H1 (cell line): Measurements from ENCODE around the gene TUBB1. TPM values are rescaled to one million over a fixed set of nuclear protein-coding genes. Genes with fewer than 3 reads are reported as not detected.
A peak's percentile ranks its signal among the peaks of the same experiment; 100 is the strongest.

ENCODE experiments used
- CTCF ChIA-PET: fragments of 300-600 bp; sonication (Branson Sonifier 250); formaldehyde crosslinking; loops from one replicate; lab custom pipeline; 2021; ENCODE audit not compliant: partially characterized antibody; lab: Charles Lee
- POLR2A ChIA-PET: fragments of 300-600 bp; sonication (Branson Sonifier 250); formaldehyde crosslinking; loops from one replicate; lab custom pipeline; 2021; ENCODE audit warnings: inconsistent platforms; ENCODE audit not compliant: partially characterized antibody; lab: Charles Lee
- DNase-seq, 2 experiments: peaks; one replicate each; pipeline versions ENCODE4 v3.0.0 to v3.0.0-alpha.2; 2010 to 2022; ENCODE audit warnings: low spot score in 2 of 2, low read depth in 1 of 2, mixed read lengths in 1 of 2
- FAIRE-seq: peaks from 2 replicates; lab custom pipeline; 2011; peaks lifted over from hg19 to GRCh38; lab: Jason Lieb, UNC
- H2AFZ ChIP-seq: 2 replicates; pipeline ENCODE4 v1.8.1; 2012; ENCODE audit warnings: low read length, inconsistent platforms
- H2AK5ac ChIP-seq: 2 replicates; pipeline ENCODE4 v1.6.1; 2013; ENCODE audit warnings: low read depth, low read length
- H2BK120ac ChIP-seq: replicated peaks from 2 replicates; pipeline ENCODE3; 2013; ENCODE audit warnings: low read depth, low read length, inconsistent platforms
- H2BK12ac ChIP-seq: 2 replicates; pipeline ENCODE4 v1.6.1; 2013; ENCODE audit warnings: low read depth, low read length
- H2BK15ac ChIP-seq: 2 replicates; pipeline ENCODE4 v1.6.1; 2013; ENCODE audit warnings: low read length
- H2BK20ac ChIP-seq: 2 replicates; pipeline ENCODE4 v1.6.1; 2013; ENCODE audit warnings: low read length
- H2BK5ac ChIP-seq: 2 replicates; pipeline ENCODE4 v1.6.1; 2013; ENCODE audit warnings: low read depth, low read length
- H3K14ac ChIP-seq: 2 replicates; pipeline ENCODE4 v1.6.1; 2013; ENCODE audit warnings: inconsistent platforms; ENCODE audit not compliant: insufficient read length
- H3K18ac ChIP-seq: 2 replicates; pipeline ENCODE4 v1.6.1; 2013; ENCODE audit warnings: low read length; ENCODE audit errors: extremely low read depth
- H3K23ac ChIP-seq: 2 replicates; pipeline ENCODE4 v1.6.1; 2013; ENCODE audit warnings: inconsistent platforms; ENCODE audit not compliant: insufficient read length
- H3K23me2 ChIP-seq: 2 replicates; pipeline ENCODE4 v1.6.1; 2013; ENCODE audit warnings: low read depth, low read length
- H3K27ac ChIP-seq: 2 replicates; pipeline ENCODE4 v1.6.1; 2011; ENCODE audit warnings: low read depth, low read length, inconsistent platforms
- H3K27me3 ChIP-seq, 4 experiments: replicated peaks in 1 of 4; 1 replicate in 1 of 4; 2 replicates in 3 of 4; pipeline versions ENCODE4 v1.6.1 to v1.8.1; 2011 to 2013; ENCODE audit warnings: low read length in 3 of 4, mild to moderate bottlenecking in 3 of 4, inconsistent platforms in 2 of 4, mixed read lengths in 2 of 4, moderate library complexity in 1 of 4; ENCODE audit not compliant: control insufficient read depth in 3 of 4, insufficient read depth in 3 of 4; ENCODE audit errors: extremely low read depth in 1 of 4
- H3K36me3 ChIP-seq, 4 experiments: 2 replicates each; pipeline versions ENCODE4 v1.6.1 to v1.8.1; 2011 to 2013; ENCODE audit warnings: mild to moderate bottlenecking in 4 of 4, low read length in 3 of 4, moderate library complexity in 2 of 4, control low read depth in 1 of 4, inconsistent platforms in 1 of 4; ENCODE audit not compliant: insufficient read depth in 4 of 4, control insufficient read depth in 2 of 4
- H3K4ac ChIP-seq: replicated peaks from 2 replicates; pipeline ENCODE3; 2013; ENCODE audit warnings: low read length, low read depth, mixed read lengths, inconsistent platforms; ENCODE audit not compliant: insufficient read length
- H3K4me1 ChIP-seq, 4 experiments: replicated peaks in 1 of 4; 1 replicate in 1 of 4; 2 replicates in 3 of 4; pipeline versions ENCODE4 v1.6.1 to v1.8.1; 2011 to 2013; ENCODE audit warnings: low read length in 3 of 4, inconsistent platforms in 2 of 4, mixed read lengths in 1 of 4; ENCODE audit not compliant: insufficient read depth in 4 of 4, control insufficient read depth in 3 of 4
- H3K4me2 ChIP-seq, 2 experiments: 2 replicates each; pipeline versions ENCODE4 v1.6.1 to v1.8.1; 2011 to 2013; ENCODE audit warnings: low read depth in 2 of 2, low read length in 2 of 2, control low read depth in 1 of 2, inconsistent platforms in 1 of 2, mild to moderate bottlenecking in 1 of 2; ENCODE audit not compliant: insufficient read depth in 1 of 2
- H3K4me3 ChIP-seq, 4 experiments: fragments of 200-600, 300-600 bp in 1 of 4; sonication (generic), shearing (Covaris generic), sonication (Bioruptor Twin) in 1 of 4; 2 replicates each; pipeline versions ENCODE4 v1.5.1 to v1.8.1; 2011 to 2016; ENCODE audit warnings: low read length in 4 of 4, low read depth in 3 of 4, control low read depth in 2 of 4, inconsistent platforms in 2 of 4, mild to moderate bottlenecking in 2 of 4, mixed read lengths in 1 of 4, moderate library complexity in 1 of 4; ENCODE audit not compliant: insufficient read depth in 2 of 4; ENCODE audit errors: extremely low read depth in 1 of 4
- H3K56ac ChIP-seq: replicated peaks from 2 replicates; pipeline ENCODE3; 2013; ENCODE audit warnings: low read depth, mild to moderate bottlenecking, mixed read lengths, low read length, inconsistent platforms; ENCODE audit not compliant: insufficient read length
- H3K79me1 ChIP-seq: 2 replicates; pipeline ENCODE4 v1.6.1; 2013; ENCODE audit warnings: low read depth, low read length, control low read depth
- H3K79me2 ChIP-seq, 2 experiments: 2 replicates each; pipeline versions ENCODE4 v1.6.1 to v1.8.1; 2012 to 2013; ENCODE audit warnings: low read length in 2 of 2, mild to moderate bottlenecking in 2 of 2, inconsistent platforms in 1 of 2; ENCODE audit not compliant: insufficient read depth in 2 of 2, control insufficient read depth in 1 of 2
- H3K9ac ChIP-seq, 4 experiments: replicated peaks in 1 of 4; 1 replicate in 1 of 4; 2 replicates in 3 of 4; pipeline versions ENCODE4 v1.6.1 to v1.8.1; 2011 to 2013; ENCODE audit warnings: low read depth in 3 of 4, low read length in 3 of 4, control low read depth in 2 of 4, mild to moderate bottlenecking in 2 of 4, moderate library complexity in 2 of 4, inconsistent platforms in 1 of 4; ENCODE audit errors: extremely low read depth in 1 of 4
- H3K9me3 ChIP-seq, 2 experiments: 2 replicates each; pipeline versions ENCODE4 v1.6.1 to v1.8.1; 2012 to 2013; ENCODE audit warnings: mild to moderate bottlenecking in 2 of 2, moderate library complexity in 2 of 2, control low read depth in 1 of 2, inconsistent platforms in 1 of 2, low read depth in 1 of 2, low read length in 1 of 2, mixed read lengths in 1 of 2; ENCODE audit not compliant: insufficient read depth in 2 of 2
- H4K20me1 ChIP-seq, 2 experiments: replicated peaks in 1 of 2; 2 replicates each; pipeline versions ENCODE3 to v1.8.1; 2011 to 2013; ENCODE audit warnings: inconsistent platforms in 2 of 2, low read length in 2 of 2, mild to moderate bottlenecking in 1 of 2; ENCODE audit not compliant: insufficient read depth in 2 of 2, control insufficient read depth in 1 of 2
- H4K5ac ChIP-seq: 2 replicates; pipeline ENCODE4 v1.6.1; 2013; ENCODE audit warnings: low read length, low read depth, mixed read lengths, inconsistent platforms; ENCODE audit not compliant: insufficient read length
- H4K8ac ChIP-seq: 2 replicates; pipeline ENCODE4 v1.8.0; 2013; ENCODE audit warnings: mild to moderate bottlenecking, moderate library complexity, low read length, inconsistent platforms; ENCODE audit not compliant: insufficient read depth; ENCODE audit errors: extremely low read depth
- H4K91ac ChIP-seq: replicated peaks from 2 replicates; pipeline ENCODE3; 2013; ENCODE audit warnings: low read length, mixed read lengths, inconsistent platforms; ENCODE audit not compliant: insufficient read length
- EP300 ChIP-seq, 2 experiments: IDR thresholded peaks; 1 replicate in 1 of 2; 2 replicates in 1 of 2; pipeline ENCODE4 v1.6.1; 2011 to 2012; ENCODE audit warnings: low read depth in 2 of 2, low read length in 2 of 2, mild to moderate bottlenecking in 2 of 2, borderline replicate concordance in 1 of 2, inconsistent platforms in 1 of 2, moderate library complexity in 1 of 2
- WGBS, 2 experiments: shearing (Covaris generic) in 1 of 2; methylation state at CpG; one replicate each; pipeline versions ENCODE4 v1.1.6 to v1.1.7; 2013 to 2015; ENCODE audit warnings: low lambda C conversion rate in 2 of 2, mixed read lengths in 2 of 2, inconsistent platforms in 1 of 2, low coverage in 1 of 2, missing lambda C conversion rate in 1 of 2; ENCODE audit not compliant: insufficient replicate concordance in 2 of 2, insufficient coverage in 1 of 2, insufficient read length in 1 of 2; ENCODE audit errors: extremely low coverage in 1 of 2, missing lambda C conversion rate in 1 of 2; 5-methylcytosine and 5-hydroxymethylcytosine counted together
- polyA plus RNA-seq, 7 experiments: library from polyadenylated mRNA; depleted of rRNA in 3 of 7; stranded (reverse) in 5 of 7; unstranded in 2 of 7; fragments of >200 nt in 5 of 7; fragments of 200-250 nt in 2 of 7; gene quantifications; 1 replicate in 5 of 7; 2 replicates in 1 of 7; 4 replicates in 1 of 7; pipeline versions ENCODE4 v1.2.1 to v1.2.3, GENCODE V29; 2011 to 2013; ENCODE audit warnings: missing spikeins in 2 of 7, mixed read lengths in 2 of 7
- total RNA-seq: library from RNA; stranded (reverse); fragmentation: NEBNext Ultra II Directional; extraction: Animal tissue kit (Norgen Biotek cat#: 25700); gene quantifications from 2 replicates; pipeline ENCODE4 v1.2.1, GENCODE V29; 2021
- TF ChIP-seq, protein P1 (sequence below), 3 experiments: IDR thresholded peaks; 1 replicate in 2 of 3; 2 replicates in 1 of 3; pipeline versions ENCODE4 v1.5.1 to v1.6.1; 2011; ENCODE audit warnings: low read length in 3 of 3, mild to moderate bottlenecking in 3 of 3, inconsistent platforms in 2 of 3, low read depth in 1 of 3, moderate library complexity in 1 of 3; ENCODE audit not compliant: insufficient read depth in 1 of 3; ENCODE audit errors: control extremely low read depth in 1 of 3

TUBB1 gene
- total and polyA plus RNA-seq, 2 of the 8 experiments (the other 6 are each of a cell fraction or from before 2014, with no cell fraction given) = not detected

DNA sequence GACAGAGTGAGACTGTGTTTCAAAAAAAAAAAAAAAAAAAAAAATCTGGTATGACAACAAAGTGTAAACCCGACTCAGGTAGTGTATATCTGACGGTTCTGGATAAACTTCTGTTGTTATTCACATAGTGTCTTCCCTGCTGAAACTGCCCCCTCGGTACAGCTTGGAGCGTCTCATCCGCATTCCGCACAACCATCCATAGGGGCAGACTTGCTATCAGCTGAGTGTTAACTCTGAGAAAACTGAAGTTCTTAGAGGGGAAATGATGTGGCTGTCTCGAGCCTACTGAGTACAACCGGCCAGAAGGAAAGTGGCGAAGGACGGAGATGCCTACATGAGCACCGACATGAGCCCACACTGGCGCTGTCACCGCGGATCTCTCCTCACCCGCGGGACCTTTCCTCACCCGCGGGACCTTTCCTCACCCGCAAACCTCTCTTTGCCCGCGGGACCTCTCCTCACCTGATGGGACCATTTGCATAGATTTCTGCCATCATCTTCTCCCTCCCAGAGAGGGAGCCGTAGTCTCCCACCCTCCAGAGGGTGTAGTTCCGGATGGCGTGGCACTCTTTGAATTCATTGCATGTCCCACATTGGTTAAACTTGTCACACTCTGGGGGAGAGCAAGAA lies 22.0 kb upstream of the TUBB1 start:
- TF ChIP-seq, protein P1, sequence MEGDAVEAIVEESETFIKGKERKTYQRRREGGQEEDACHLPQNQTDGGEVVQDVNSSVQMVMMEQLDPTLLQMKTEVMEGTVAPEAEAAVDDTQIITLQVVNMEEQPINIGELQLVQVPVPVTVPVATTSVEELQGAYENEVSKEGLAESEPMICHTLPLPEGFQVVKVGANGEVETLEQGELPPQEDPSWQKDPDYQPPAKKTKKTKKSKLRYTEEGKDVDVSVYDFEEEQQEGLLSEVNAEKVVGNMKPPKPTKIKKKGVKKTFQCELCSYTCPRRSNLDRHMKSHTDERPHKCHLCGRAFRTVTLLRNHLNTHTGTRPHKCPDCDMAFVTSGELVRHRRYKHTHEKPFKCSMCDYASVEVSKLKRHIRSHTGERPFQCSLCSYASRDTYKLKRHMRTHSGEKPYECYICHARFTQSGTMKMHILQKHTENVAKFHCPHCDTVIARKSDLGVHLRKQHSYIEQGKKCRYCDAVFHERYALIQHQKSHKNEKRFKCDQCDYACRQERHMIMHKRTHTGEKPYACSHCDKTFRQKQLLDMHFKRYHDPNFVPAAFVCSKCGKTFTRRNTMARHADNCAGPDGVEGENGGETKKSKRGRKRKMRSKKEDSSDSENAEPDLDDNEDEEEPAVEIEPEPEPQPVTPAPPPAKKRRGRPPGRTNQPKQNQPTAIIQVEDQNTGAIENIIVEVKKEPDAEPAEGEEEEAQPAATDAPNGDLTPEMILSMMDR (IDR thresholded peaks at IDR 0.05; ENCODE audit: control extremely low read depth in 1 of 3, insufficient read depth in 1 of 3, low read depth in 1 of 3, low read length in 3 of 3) = peak in 1 of 3 experiments; percentile 7; a peak in 1 of 4 replicates
- no peak for TF ChIP-seq EP300 (IDR thresholded peaks at IDR 0.05; ENCODE audit: borderline replicate concordance in 1 of 2, low read depth in 2 of 2, low read length in 2 of 2)
- TF ChIP-seq, all 59 proteins: peak for 1
- H3K79me2 ChIP-seq = no peaks in the 10 kb centered on the region
- POLR2A ChIA-PET = interaction anchor here (0.7 to 2.6 kb wide), 7 partner anchors 9 to 414 kb away, joined by 3 to 7 read pairs (median 3); no protein-coding TSS in a partner anchor
- H3K56ac ChIP-seq = no peak overlapping the region
- H3K27me3 ChIP-seq = no peaks in the 10 kb centered on the region
- H3K14ac ChIP-seq = no peak overlapping the region
- no peak overlapping the region for H2BK20ac ChIP-seq
- no peaks in the 10 kb centered on the region for H3K9me3 ChIP-seq
- H3K4me3 ChIP-seq = no peak overlapping the region
- no peak overlapping the region for H2BK5ac ChIP-seq
- DNase-seq = no peak
- no peak overlapping the region for H2AK5ac ChIP-seq
- no peak overlapping the region for H2BK120ac ChIP-seq
- no peak for FAIRE-seq
- 96% methylated on average over 24 of the region's 24 CpGs; no CpG with 5 or more reads in 1 of the 2 experiments for WGBS, 2 experiments
- no peaks in the 10 kb centered on the region; a peak in 1 of 7 replicates for H3K4me1 ChIP-seq
- no peaks in the 10 kb centered on the region for H3K79me1 ChIP-seq
- no peak overlapping the region for H2BK15ac ChIP-seq
- CTCF ChIA-PET = interaction anchor here (0.7 to 2.0 kb wide), 7 partner anchors 9 to 96 kb away, joined by 3 to 6 read pairs (median 3); partner anchors contain the start of gene TUBB1
- no peak overlapping the region for H4K8ac ChIP-seq
- no peaks in the 10 kb centered on the region for H3K23me2 ChIP-seq
- H4K5ac ChIP-seq = no peak overlapping the region
- H3K4ac ChIP-seq = no peak overlapping the region
- no peak overlapping the region for H3K4me2 ChIP-seq
- no peak overlapping the region for H3K27ac ChIP-seq
- H2BK12ac ChIP-seq = no peak overlapping the region
- no peak overlapping the region for H4K91ac ChIP-seq
- no peak overlapping the region for H3K9ac ChIP-seq
- no peak overlapping the region for H3K18ac ChIP-seq
- H3K23ac ChIP-seq = no peak overlapping the region
- peaks cover 0 to 5% of the 10 kb centered on the region in 2 experiments for H4K20me1 ChIP-seq
- peaks cover 5 to 40% (median 28%) of the 10 kb centered on the region in 4 experiments; a peak in 7 of 8 replicates for H3K36me3 ChIP-seq
- no peak overlapping the region for H2AFZ ChIP-seq
